Smooth muscle cell (in vitro differentiated cells): ENCODE results near the gene FIG4. TPM values are rescaled to one million over a fixed set of nuclear protein-coding genes. Genes with fewer than 3 reads are reported as not detected.

Source experiments
- DNase-seq: peaks from one replicate; lab custom pipeline; 2025; ENCODE audit not compliant: unreplicated experiment; lab: John Stamatoyannopoulos, UW
- H2AFZ ChIP-seq: fragments of 200-600 bp; sonication (generic); 2 replicates; pipeline ENCODE4 v1.6.0; 2016; ENCODE audit warnings: antibody characterized with exemption, low read depth, mild to moderate bottlenecking
- H3F3A ChIP-seq: fragments of 200-600 bp; sonication (generic); 2 replicates; pipeline ENCODE4 v1.6.0; 2017; ENCODE audit warnings: antibody characterized with exemption, low read depth
- H3K27ac ChIP-seq: fragments of 200-600 bp; sonication (generic); 2 replicates; pipeline ENCODE4 v1.5.1; 2016; ENCODE audit warnings: low read depth, mild to moderate bottlenecking
- H3K27me3 ChIP-seq: fragments of 200-600 bp; sonication (generic); 2 replicates; pipeline ENCODE4 v1.6.1; 2016; ENCODE audit warnings: low read depth, mild to moderate bottlenecking
- H3K36me3 ChIP-seq: fragments of 200-600 bp; sonication (generic); 2 replicates; pipeline ENCODE4 v1.5.1; 2016; ENCODE audit warnings: low read depth
- H3K4me1 ChIP-seq: fragments of 200-600 bp; sonication (generic); 2 replicates; pipeline ENCODE4 v1.5.1; 2016; ENCODE audit warnings: low read depth
- H3K4me2 ChIP-seq: fragments of 200-600 bp; sonication (generic); 2 replicates; pipeline ENCODE4 v1.6.0; 2016; ENCODE audit warnings: mild to moderate bottlenecking
- H3K4me3 ChIP-seq: fragments of 200-600 bp; sonication (generic); 2 replicates; pipeline ENCODE4 v1.5.1; 2016; ENCODE audit warnings: mild to moderate bottlenecking
- H3K79me2 ChIP-seq: fragments of 200-600 bp; sonication (generic); 2 replicates; pipeline ENCODE4 v1.6.0; 2016; ENCODE audit warnings: low read depth, mild to moderate bottlenecking
- H3K9ac ChIP-seq: fragments of 200-600 bp; sonication (generic); 2 replicates; pipeline ENCODE4 v1.6.0; 2016; ENCODE audit warnings: low read depth
- H3K9me3 ChIP-seq: fragments of 200-600 bp; sonication (generic); replicated peaks from 2 replicates; pipeline ENCODE4 v1.5.1; 2016; ENCODE audit warnings: low read depth
- H4K20me1 ChIP-seq: fragments of 200-600 bp; sonication (generic); 2 replicates; pipeline ENCODE4 v1.6.0; 2016; ENCODE audit warnings: low read depth
- WGBS: methylation state at CpG from one replicate; pipeline ENCODE4 v1.1.7; 2016; ENCODE audit warnings: low lambda C conversion rate; 5-methylcytosine and 5-hydroxymethylcytosine counted together
- polyA plus RNA-seq: library from polyadenylated mRNA; unstranded; fragments of >200 nt; fragmentation: Nextera tagmentation; extraction: Ambion mirVana; gene quantifications from 2 replicates; pipeline ENCODE4 v1.2.1, GENCODE V29; 2016
- total RNA-seq: library from RNA; depleted of rRNA; stranded (reverse); fragments of >200 nt; gene quantifications from 2 replicates; pipeline ENCODE4 v1.2.3, GENCODE V29; 2014
- TF ChIP-seq, protein P1 (sequence below): fragments of 200-600 bp; sonication (generic); IDR thresholded peaks from 2 replicates; pipeline ENCODE4 v1.5.1; 2017; ENCODE audit warnings: borderline replicate concordance, mild to moderate bottlenecking, antibody characterized with exemption; ENCODE audit not compliant: insufficient read depth, poor library complexity, severe bottlenecking

FIG4 gene
- total and polyA plus RNA-seq, 2 experiments from 2014 or later, result 12.1 to 12.4 TPM

DNA sequence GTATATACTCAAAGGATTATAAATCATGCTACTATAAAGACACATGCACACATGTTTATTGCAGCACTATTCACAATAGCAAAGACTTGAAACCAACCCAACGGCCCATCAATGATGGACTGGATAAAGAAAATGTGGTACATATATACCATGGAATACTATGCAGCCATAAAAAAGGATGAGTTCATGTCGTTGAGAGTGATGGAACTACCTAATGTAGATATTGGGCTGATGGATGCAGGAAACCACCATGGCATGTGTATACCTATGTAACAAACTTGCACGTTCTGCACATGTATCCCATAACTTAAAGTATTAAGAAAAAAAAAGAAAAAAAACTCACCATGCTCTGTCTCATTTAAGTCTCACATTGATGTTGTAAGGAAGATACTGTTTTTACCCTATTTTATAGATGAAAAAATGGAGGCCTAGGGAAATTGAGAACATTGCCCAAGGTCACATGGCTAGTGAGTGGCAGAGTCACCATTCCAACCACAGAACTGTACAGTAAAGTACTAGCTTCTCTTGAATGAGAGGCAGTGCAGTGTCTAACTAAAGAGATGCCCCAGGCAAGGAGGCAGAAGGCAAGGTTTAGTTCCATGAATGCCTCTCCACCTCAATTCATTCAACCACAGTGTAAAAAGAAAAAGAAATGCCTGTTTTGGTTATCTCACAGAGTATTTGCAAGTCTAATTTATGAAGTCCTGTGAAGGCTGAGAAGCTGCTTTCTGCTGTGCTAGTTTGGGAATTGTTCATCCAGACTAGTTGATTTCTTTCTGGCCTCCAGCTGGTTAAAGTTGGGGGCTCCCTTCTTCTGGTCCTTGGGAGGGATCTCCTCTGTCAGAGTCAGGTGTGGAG, 68.2 kb downstream of the FIG4 start:
- H3K36me3 ChIP-seq, result no peaks in the 10 kb centered on the region
- no peaks in the 10 kb centered on the region for H3F3A ChIP-seq
- H3K4me3 ChIP-seq, result no peak overlapping the region
- H3K9me3 ChIP-seq, result no peaks in the 10 kb centered on the region
- 97% methylated on average over 3 of the region's 3 CpGs for WGBS
- H3K4me1 ChIP-seq, result peaks cover 3% of the 10 kb centered on the region
- no peak overlapping the region for H3K27ac ChIP-seq
- no peak overlapping the region for H3K9ac ChIP-seq
- DNase-seq, result no peak
- H4K20me1 ChIP-seq, result no peaks in the 10 kb centered on the region
- TF ChIP-seq, protein P1, sequence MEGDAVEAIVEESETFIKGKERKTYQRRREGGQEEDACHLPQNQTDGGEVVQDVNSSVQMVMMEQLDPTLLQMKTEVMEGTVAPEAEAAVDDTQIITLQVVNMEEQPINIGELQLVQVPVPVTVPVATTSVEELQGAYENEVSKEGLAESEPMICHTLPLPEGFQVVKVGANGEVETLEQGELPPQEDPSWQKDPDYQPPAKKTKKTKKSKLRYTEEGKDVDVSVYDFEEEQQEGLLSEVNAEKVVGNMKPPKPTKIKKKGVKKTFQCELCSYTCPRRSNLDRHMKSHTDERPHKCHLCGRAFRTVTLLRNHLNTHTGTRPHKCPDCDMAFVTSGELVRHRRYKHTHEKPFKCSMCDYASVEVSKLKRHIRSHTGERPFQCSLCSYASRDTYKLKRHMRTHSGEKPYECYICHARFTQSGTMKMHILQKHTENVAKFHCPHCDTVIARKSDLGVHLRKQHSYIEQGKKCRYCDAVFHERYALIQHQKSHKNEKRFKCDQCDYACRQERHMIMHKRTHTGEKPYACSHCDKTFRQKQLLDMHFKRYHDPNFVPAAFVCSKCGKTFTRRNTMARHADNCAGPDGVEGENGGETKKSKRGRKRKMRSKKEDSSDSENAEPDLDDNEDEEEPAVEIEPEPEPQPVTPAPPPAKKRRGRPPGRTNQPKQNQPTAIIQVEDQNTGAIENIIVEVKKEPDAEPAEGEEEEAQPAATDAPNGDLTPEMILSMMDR, result no peak
- no peaks in the 10 kb centered on the region for H3K79me2 ChIP-seq
- H3K27me3 ChIP-seq, result no peaks in the 10 kb centered on the region
- no peak overlapping the region for H2AFZ ChIP-seq
- H3K4me2 ChIP-seq, result no peak overlapping the region

DNA sequence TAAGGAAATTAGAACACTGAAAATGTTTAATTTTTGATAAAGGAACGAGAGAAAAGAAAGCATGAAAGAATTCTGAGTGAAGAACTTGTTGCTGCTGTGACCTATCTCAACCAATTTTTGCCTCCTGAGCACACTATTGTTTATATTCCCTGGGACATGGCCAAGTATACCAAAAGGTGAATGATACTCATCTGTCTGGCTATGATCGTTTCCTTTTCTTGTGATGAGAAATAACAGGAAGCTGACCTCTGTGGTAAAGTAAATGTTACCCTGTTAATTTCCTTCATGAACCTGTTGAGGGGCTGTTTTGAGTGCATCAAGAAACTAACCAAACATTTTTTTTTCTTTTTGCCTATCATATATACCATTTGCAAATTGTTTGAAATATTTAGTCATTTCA, 69.1 kb downstream of the FIG4 start:
- Histone ChIP-seq H3K9me3 (no peaks in the 10 kb centered on the region), H3K79me2 (no peaks in the 10 kb centered on the region), H3F3A (no peaks in the 10 kb centered on the region), H3K9ac (no peak overlapping the region), H3K4me3 (no peak overlapping the region), H3K27ac (no peak overlapping the region), H2AFZ (no peak overlapping the region), H3K36me3 (no peaks in the 10 kb centered on the region), H3K4me1 (peaks cover 3% of the 10 kb centered on the region), H4K20me1 (no peaks in the 10 kb centered on the region), H3K27me3 (no peaks in the 10 kb centered on the region), H3K4me2 (no peak overlapping the region)
- no peak for DNase-seq
- TF ChIP-seq, protein P1, result no peak
- 93% methylated on average over 2 of the region's 2 CpGs for WGBS

GRCh38 chr6:109762166-109762565, 71.1 kb downstream of the FIG4 start:
- Histone ChIP-seq H3K9me3 (no peaks in the 10 kb centered on the region), H3K27me3 (no peaks in the 10 kb centered on the region), H3K9ac (no peak overlapping the region), H3K4me1 (peaks cover 3% of the 10 kb centered on the region), H2AFZ (no peak overlapping the region), H3K4me2 (no peak overlapping the region), H3K36me3 (no peaks in the 10 kb centered on the region), H3K4me3 (no peak overlapping the region), H3F3A (no peaks in the 10 kb centered on the region), H3K79me2 (no peaks in the 10 kb centered on the region), H3K27ac (no peak overlapping the region), H4K20me1 (no peaks in the 10 kb centered on the region)
- WGBS, result 95% methylated on average over 2 of the region's 2 CpGs
- TF ChIP-seq, protein P1, result no peak
- no peak for DNase-seq
